Ishikawa (cell line): ENCODE data around the gene GEMIN5.
A peak's percentile ranks its signal among the peaks of the same experiment; 100 is the strongest.

Source experiments
- CEBPB ChIP-seq: IDR thresholded peaks from 2 replicates; pipeline ENCODE4 v1.6.1; 2012
- CREB1 ChIP-seq: IDR thresholded peaks from 2 replicates; pipeline ENCODE4 v1.6.1; 2012; ENCODE audit warnings: low read depth
- EGR1 ChIP-seq: IDR thresholded peaks from 2 replicates; pipeline ENCODE4 v1.6.1; 2012
- EP300 ChIP-seq: IDR thresholded peaks from 2 replicates; pipeline ENCODE4 v1.6.1; 2012; ENCODE audit warnings: borderline replicate concordance
- FOXM1 ChIP-seq: IDR thresholded peaks from 2 replicates; pipeline ENCODE4 v1.6.1; 2012; ENCODE audit warnings: low read depth, borderline replicate concordance
- NFIC ChIP-seq: IDR thresholded peaks from 2 replicates; pipeline ENCODE4 v1.6.1; 2012
- RAD21 ChIP-seq: IDR thresholded peaks from 2 replicates; pipeline ENCODE4 v1.6.1; 2012; ENCODE audit warnings: low read depth
- TAF1 ChIP-seq: IDR thresholded peaks from 2 replicates; pipeline ENCODE4 v1.6.1; 2012; ENCODE audit warnings: low read depth, mild to moderate bottlenecking
- TCF12 ChIP-seq: IDR thresholded peaks from 2 replicates; pipeline ENCODE4 v1.6.1; 2012; ENCODE audit warnings: low read depth
- TEAD4 ChIP-seq: IDR thresholded peaks from 2 replicates; pipeline ENCODE4 v1.6.1; 2012
- YY1 ChIP-seq: IDR thresholded peaks from 2 replicates; pipeline ENCODE4 v1.6.1; 2012; ENCODE audit warnings: low read depth
- ZBTB7A ChIP-seq: IDR thresholded peaks from 2 replicates; pipeline ENCODE4 v1.6.1; 2012; ENCODE audit warnings: low read depth
- TF ChIP-seq, protein P1 (sequence below): IDR thresholded peaks from 2 replicates; pipeline ENCODE4 v1.6.1; 2012
- TF ChIP-seq, protein P2 (sequence below): IDR thresholded peaks from 2 replicates; pipeline ENCODE4 v1.6.1; 2012
- TF ChIP-seq, protein P3 (sequence below): IDR thresholded peaks from 2 replicates; pipeline ENCODE4 v1.6.1; 2012; ENCODE audit warnings: low read depth, mild to moderate bottlenecking

Gene GEMIN5

DNA sequence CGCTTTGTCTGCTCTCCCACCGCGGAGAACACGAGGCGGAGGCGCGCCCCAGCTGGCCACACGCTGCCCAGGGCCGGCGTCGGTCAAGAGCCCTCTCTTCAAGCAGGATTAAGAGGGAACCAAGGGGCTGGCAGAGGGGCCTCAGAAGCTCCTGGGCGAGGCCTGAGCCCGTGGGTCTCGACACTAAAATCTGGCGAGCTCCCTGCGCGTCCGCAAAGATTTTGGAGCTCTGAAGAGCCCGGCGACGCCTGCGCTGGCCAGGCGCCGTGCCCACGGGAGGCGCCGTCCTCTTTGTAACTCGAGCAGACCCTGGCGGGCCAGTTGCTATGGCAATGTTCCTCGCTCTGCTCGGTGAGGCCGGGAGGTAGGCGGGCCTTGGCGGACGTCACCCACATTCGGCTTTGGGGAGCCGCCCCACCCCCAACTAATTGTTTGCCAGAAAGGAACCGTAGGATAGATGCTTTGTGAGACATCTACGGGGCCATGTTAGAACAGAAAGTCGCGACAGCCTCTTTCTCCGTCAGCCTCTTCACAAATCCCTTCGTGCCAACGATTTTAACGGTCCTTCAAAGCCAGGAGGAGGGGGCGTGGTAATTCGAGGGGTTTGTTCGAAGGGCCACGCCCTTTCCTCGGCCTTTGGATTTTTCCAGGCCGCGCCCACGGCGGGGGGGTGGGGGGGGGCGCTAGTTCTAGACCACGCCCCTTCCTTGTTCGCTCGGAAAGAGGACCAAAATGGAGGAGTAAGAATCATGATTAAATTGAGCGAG is 80.3 kb downstream of the GEMIN5 start:
- TF ChIP-seq, protein P1, sequence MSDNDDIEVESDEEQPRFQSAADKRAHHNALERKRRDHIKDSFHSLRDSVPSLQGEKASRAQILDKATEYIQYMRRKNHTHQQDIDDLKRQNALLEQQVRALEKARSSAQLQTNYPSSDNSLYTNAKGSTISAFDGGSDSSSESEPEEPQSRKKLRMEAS, result peak; percentile 96
- TF ChIP-seq ZBTB7A (peak; percentile 72; the same call in 1 of the 2 replicates), NFIC (peak; percentile 44), RAD21 (no peak), TAF1 (peak; percentile 49), YY1 (no peak; the same call in none of the 2 replicates), TCF12 (peak; percentile 42; the same call in 1 of the 2 replicates), EGR1 (0 out of 2 replicates have a peak, but pooled peaks have one; percentile 7), EP300 (peak; percentile 12; the same call in 1 of the 2 replicates), CEBPB (no peak), TEAD4 (0 out of 2 replicates have a peak, but pooled peaks have one; percentile 6)
- TF ChIP-seq, protein P2, sequence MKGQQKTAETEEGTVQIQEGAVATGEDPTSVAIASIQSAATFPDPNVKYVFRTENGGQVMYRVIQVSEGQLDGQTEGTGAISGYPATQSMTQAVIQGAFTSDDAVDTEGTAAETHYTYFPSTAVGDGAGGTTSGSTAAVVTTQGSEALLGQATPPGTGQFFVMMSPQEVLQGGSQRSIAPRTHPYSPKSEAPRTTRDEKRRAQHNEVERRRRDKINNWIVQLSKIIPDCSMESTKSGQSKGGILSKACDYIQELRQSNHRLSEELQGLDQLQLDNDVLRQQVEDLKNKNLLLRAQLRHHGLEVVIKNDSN, result peak; percentile 26; the same call in 1 of the 2 replicates

DNA sequence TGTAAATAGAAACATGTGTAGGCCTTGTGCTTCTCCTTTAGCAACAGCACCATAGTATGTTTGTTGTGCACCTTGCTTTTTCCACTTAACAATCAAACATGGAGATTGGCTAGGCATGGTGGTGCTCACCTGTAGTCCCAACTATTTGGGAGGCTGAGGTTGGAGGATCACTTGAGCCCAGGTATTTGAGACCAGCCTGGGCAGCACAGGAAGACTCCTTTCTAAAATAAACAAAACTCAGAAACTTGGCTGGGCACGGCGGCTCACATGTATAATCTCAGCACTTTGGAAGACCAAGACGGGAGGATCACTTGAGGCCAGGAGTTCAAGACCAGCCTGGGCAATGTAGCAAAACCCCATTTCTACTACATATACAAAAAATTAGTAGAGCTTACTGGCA is 86.7 kb downstream of the GEMIN5 start:
- TF ChIP-seq TEAD4, result no peak
- no peak for TF ChIP-seq RAD21
- TF ChIP-seq, protein P1, result no peak
- TF ChIP-seq EP300, result no peak
- TF ChIP-seq YY1, result no peak
- TF ChIP-seq, protein P3, sequence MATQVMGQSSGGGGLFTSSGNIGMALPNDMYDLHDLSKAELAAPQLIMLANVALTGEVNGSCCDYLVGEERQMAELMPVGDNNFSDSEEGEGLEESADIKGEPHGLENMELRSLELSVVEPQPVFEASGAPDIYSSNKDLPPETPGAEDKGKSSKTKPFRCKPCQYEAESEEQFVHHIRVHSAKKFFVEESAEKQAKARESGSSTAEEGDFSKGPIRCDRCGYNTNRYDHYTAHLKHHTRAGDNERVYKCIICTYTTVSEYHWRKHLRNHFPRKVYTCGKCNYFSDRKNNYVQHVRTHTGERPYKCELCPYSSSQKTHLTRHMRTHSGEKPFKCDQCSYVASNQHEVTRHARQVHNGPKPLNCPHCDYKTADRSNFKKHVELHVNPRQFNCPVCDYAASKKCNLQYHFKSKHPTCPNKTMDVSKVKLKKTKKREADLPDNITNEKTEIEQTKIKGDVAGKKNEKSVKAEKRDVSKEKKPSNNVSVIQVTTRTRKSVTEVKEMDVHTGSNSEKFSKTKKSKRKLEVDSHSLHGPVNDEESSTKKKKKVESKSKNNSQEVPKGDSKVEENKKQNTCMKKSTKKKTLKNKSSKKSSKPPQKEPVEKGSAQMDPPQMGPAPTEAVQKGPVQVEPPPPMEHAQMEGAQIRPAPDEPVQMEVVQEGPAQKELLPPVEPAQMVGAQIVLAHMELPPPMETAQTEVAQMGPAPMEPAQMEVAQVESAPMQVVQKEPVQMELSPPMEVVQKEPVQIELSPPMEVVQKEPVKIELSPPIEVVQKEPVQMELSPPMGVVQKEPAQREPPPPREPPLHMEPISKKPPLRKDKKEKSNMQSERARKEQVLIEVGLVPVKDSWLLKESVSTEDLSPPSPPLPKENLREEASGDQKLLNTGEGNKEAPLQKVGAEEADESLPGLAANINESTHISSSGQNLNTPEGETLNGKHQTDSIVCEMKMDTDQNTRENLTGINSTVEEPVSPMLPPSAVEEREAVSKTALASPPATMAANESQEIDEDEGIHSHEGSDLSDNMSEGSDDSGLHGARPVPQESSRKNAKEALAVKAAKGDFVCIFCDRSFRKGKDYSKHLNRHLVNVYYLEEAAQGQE, result no peak
- TF ChIP-seq CEBPB, result no peak
- TF ChIP-seq CREB1, result no peak
- no peak for TF ChIP-seq FOXM1

DNA sequence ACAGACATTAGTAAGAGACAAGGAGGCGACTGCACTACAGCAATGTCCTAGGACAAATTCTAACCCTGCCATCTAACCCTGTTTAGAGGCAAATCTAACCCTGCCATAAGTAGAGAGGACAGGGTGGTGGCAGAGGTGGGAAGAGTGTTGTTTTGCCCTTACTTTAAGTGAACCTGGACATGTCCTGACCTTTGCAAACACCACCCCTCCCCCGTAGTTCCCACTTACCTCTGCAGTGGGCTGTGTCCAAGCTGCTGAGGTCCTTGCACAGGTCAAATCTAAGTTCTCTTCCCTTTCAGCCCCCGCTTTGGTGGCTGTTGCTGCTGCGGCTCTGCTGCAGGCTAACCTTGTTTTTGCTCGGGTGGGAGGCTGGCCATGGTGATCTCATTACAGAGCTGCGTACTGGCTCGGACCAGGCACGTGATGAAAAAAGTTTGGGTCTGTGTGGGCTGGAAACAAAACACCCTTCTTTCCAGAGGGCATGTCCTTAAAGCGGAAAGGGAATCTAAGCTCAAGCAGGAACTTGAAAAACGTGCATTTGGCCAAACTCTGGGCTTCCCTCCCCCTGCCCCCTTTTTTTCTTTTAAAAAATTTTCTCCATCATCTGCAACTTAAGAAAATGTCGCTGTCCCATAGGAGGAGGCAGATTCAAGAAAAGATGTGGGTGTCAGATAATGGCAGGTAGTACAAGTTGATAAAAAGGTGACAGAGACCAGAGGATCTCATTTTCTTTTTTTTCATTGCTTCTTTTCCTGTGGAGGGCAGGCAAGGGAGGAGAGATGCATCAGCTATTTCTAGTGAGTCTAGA is 87.6 kb downstream of the GEMIN5 start, which contains the start of gene FAXDC2:
TSS of gene FAXDC2 (minus strand) at position 349 of the 808 bp plus-strand sequence. CDS start 12,425 bp downstream, outside the sequence.
- TF ChIP-seq TAF1 (peak; percentile 33; the same call in 1 of the 2 replicates), EP300 (no peak), YY1 (no peak), EGR1 (0 out of 2 replicates have a peak, but pooled peaks have one; percentile 33)
- TF ChIP-seq, protein P1, result peak; percentile 47; the same call in 1 of the 2 replicates
- TF ChIP-seq, protein P2, result peak; percentile 95

DNA sequence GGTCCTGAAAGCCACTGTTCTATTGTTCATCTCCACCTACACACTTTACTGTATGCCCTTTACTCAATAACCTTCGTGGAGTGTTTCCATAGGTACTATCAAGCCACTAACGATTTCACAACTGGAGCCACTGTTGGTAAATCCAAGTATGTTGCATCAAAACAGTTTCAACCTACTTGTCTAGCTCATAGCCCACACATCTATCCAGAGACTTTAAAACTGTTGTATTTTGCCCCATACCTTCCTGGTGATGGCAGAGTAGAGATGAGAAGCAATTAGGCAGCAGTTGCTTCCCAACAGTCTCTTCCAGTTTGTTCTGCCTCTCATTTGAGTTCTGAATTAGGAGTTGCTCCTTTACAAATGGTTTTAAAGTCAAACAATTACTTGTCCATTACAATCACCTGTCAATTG is 88.2 kb downstream of the GEMIN5 start:
- TF ChIP-seq NFIC (no peak), EP300 (no peak), TEAD4 (no peak), TCF12 (no peak), EGR1 (no peak), CEBPB (no peak), CREB1 (no peak)
- TF ChIP-seq, protein P1, result no peak

DNA sequence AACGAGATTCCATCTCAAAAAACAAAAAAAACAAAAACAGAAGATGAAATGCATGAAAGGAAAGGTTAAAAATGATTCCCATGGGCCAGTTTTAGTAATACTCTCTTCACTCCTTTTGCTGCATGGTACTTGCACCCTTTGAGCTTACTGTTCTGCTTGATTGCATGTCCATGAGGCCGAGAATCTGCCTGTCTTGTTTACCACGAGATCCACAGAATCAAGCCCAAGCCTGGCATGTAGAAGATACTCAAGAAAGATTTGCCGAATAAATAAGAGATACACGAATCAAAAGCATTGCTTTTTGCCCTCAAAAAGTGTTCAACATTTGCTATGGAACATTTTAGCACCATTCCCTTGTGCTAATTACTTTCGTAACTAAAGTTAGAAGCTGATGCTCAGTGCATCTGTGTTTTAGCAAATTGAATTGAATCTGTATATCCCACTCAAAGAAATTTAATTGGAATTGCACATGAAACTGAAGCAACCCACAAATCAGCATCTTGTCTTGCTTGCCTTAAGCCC is 88.7 kb downstream of the GEMIN5 start:
- TF ChIP-seq EGR1, result no peak
- no peak for TF ChIP-seq TCF12
- TF ChIP-seq, protein P2, result no peak

DNA sequence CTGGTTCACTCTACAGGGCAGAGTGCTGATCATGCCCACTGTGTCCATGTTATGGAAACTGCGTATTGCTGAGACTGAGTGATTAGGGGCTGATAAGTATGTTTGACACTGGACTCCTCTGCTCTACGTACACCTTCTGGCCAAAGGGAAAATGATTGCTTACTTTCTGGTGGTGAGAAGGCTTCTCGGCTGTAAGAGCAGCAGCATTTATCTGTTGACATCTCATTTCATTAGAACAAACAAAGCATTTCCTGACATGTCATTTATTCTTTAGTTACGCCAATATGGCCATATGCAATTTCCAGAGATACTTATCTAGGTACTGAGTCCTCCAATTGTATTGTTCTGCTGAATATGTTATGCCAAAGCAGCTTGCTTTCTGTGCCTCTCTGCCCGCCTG is 93.2 kb downstream of the GEMIN5 start:
- no peak for TF ChIP-seq NFIC
- TF ChIP-seq, protein P3, result no peak
- TF ChIP-seq CEBPB, result no peak
- TF ChIP-seq, protein P2, result no peak
